ENCODE results near the gene MVB12B.

MVB12B gene

DNA sequence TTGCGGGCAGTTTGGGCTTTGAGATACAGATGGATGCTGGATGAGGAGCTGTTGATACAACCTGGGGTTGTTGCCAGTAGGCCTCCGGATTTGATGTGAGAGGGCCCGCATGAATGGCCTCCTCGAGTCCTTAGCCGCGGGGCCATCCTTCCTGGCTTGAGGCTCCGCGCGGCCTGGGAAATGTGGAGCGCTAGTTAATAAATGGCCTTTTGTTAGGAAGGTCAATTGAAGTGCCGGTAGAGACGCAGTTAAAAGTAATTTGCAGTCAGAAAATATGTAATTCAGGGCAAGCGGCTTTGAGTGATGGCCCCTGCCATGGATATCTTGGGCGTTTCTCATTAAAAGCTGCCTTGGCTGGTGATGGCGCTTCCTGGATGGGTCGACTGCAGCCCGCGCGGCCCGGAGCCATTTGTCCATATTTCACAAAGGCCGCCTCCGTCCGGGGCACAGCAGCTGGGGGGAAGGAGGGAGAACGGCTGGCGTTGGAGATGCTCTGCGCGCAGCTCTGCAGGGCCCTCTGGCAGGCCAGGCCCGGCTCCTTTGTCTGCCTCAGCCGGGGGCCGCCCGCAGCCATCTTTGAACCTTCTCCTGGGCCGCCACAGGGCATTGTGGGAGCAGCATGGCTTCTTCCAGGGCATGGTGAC, 11.2 kb downstream of the MVB12B start:
- H3K27ac ChIP-seq (replicated peaks): no peak overlapping the region
- TF ChIP-seq POLR2AphosphoS5 (IDR thresholded peaks at IDR 0.05; ENCODE audit: low read depth): no peak
- TF ChIP-seq, protein P1, sequence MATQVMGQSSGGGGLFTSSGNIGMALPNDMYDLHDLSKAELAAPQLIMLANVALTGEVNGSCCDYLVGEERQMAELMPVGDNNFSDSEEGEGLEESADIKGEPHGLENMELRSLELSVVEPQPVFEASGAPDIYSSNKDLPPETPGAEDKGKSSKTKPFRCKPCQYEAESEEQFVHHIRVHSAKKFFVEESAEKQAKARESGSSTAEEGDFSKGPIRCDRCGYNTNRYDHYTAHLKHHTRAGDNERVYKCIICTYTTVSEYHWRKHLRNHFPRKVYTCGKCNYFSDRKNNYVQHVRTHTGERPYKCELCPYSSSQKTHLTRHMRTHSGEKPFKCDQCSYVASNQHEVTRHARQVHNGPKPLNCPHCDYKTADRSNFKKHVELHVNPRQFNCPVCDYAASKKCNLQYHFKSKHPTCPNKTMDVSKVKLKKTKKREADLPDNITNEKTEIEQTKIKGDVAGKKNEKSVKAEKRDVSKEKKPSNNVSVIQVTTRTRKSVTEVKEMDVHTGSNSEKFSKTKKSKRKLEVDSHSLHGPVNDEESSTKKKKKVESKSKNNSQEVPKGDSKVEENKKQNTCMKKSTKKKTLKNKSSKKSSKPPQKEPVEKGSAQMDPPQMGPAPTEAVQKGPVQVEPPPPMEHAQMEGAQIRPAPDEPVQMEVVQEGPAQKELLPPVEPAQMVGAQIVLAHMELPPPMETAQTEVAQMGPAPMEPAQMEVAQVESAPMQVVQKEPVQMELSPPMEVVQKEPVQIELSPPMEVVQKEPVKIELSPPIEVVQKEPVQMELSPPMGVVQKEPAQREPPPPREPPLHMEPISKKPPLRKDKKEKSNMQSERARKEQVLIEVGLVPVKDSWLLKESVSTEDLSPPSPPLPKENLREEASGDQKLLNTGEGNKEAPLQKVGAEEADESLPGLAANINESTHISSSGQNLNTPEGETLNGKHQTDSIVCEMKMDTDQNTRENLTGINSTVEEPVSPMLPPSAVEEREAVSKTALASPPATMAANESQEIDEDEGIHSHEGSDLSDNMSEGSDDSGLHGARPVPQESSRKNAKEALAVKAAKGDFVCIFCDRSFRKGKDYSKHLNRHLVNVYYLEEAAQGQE (IDR thresholded peaks at IDR 0.05; ENCODE audit: insufficient replicate concordance, low read depth): no peak
- TF ChIP-seq GABPA (IDR thresholded peaks at IDR 0.05; ENCODE audit: low read depth): no peak
- TF ChIP-seq SPI1 (IDR thresholded peaks at IDR 0.05; ENCODE audit: borderline replicate concordance, low read depth): no peak

DNA sequence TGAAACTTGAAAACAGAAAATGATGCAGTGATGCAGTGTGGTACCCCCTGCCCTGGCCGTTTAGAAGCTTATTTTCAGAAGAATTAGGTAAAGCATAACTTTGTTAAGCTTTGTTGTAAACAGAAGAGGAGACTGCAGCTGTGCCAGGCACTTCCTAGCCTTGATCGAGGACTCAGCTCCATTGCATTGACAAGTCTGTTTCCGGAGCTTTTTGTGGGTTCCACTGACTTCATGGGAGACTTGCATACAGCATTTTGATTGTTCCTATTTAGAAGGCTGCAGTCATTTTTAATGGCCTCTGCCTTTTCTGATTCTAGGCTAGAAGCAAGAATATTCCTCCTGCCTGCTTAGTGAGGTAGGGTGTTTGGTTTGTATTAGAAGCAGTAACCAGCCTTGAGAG, 12.3 kb downstream of the MVB12B start:
- Histone ChIP-seq H3K4me3 (replicated peaks; ENCODE audit: insufficient read depth, low read length) (no peak overlapping the region), H3K27me3 (ENCODE audit: insufficient read depth, poor library complexity, severe bottlenecking) (no peaks in the 10 kb centered on the region), H3K27ac (replicated peaks) (no peak overlapping the region)
- peak in 1 of 2 experiments; percentile 38 for DNase-seq (ENCODE audit: low read depth in 1 of 2, low spot score in 1 of 2)
- TF ChIP-seq, protein P1 (IDR thresholded peaks at IDR 0.05; ENCODE audit: insufficient replicate concordance, low read depth): no peak
- TF ChIP-seq, protein P2, sequence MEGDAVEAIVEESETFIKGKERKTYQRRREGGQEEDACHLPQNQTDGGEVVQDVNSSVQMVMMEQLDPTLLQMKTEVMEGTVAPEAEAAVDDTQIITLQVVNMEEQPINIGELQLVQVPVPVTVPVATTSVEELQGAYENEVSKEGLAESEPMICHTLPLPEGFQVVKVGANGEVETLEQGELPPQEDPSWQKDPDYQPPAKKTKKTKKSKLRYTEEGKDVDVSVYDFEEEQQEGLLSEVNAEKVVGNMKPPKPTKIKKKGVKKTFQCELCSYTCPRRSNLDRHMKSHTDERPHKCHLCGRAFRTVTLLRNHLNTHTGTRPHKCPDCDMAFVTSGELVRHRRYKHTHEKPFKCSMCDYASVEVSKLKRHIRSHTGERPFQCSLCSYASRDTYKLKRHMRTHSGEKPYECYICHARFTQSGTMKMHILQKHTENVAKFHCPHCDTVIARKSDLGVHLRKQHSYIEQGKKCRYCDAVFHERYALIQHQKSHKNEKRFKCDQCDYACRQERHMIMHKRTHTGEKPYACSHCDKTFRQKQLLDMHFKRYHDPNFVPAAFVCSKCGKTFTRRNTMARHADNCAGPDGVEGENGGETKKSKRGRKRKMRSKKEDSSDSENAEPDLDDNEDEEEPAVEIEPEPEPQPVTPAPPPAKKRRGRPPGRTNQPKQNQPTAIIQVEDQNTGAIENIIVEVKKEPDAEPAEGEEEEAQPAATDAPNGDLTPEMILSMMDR (IDR thresholded peaks at IDR 0.05; ENCODE audit: insufficient read depth, low read length): no peak
- TF ChIP-seq GABPA (IDR thresholded peaks at IDR 0.05; ENCODE audit: low read depth) (no peak), SPI1 (IDR thresholded peaks at IDR 0.05; ENCODE audit: borderline replicate concordance, low read depth) (no peak), POLR2AphosphoS5 (IDR thresholded peaks at IDR 0.05; ENCODE audit: low read depth) (no peak)

More for the DNA sequence above, 11.2 kb downstream of the MVB12B start:
- H3K27me3 ChIP-seq (ENCODE audit: insufficient read depth, poor library complexity, severe bottlenecking): no peaks in the 10 kb centered on the region
- no peak for DNase-seq (ENCODE audit: low read depth in 1 of 2, low spot score in 1 of 2)
- H3K4me3 ChIP-seq (replicated peaks; ENCODE audit: insufficient read depth, low read length): no peak overlapping the region

DNA sequence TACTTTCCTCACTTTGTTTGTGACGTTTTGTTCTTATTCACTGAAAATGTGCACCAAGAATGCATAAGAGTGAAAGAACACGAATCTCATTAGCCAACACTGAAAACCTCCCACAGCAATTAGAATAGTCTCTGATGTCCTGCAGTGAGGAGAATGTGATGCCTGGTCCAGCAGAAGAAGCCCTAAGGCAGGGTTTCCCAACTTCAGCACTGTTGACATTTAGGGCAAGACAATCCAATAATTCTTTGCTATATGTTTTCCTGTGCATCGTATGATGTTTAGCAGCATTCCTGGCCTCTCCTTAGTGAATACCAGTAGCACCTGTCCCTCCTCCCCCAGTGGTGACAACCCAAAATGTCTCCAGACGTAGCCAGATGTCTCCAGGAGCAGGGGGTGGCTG, 14.8 kb downstream of the MVB12B start:
- no peak for DNase-seq (ENCODE audit: low read depth in 1 of 2, low spot score in 1 of 2)
- Histone ChIP-seq H3K27ac (replicated peaks) (no peak overlapping the region), H3K27me3 (ENCODE audit: insufficient read depth, poor library complexity, severe bottlenecking) (no peaks in the 10 kb centered on the region), H3K4me3 (replicated peaks; ENCODE audit: insufficient read depth, low read length) (no peak overlapping the region)
- TF ChIP-seq POLR2AphosphoS5 (IDR thresholded peaks at IDR 0.05; ENCODE audit: low read depth) (no peak), GABPA (IDR thresholded peaks at IDR 0.05; ENCODE audit: low read depth) (no peak), SPI1 (IDR thresholded peaks at IDR 0.05; ENCODE audit: borderline replicate concordance, low read depth) (no peak)
- TF ChIP-seq, protein P1 (IDR thresholded peaks at IDR 0.05; ENCODE audit: insufficient replicate concordance, low read depth): no peak
- TF ChIP-seq, protein P2 (IDR thresholded peaks at IDR 0.05; ENCODE audit: insufficient read depth, low read length): no peak
